ENCODE measurements around the gene FSD1L. TPM values are rescaled to one million over a fixed set of nuclear protein-coding genes. Genes with fewer than 3 reads are reported as not detected.

The FSD1L gene
- total RNA-seq, 4 donors from 2014 or later: 0.38 to 1.8 (median 1.2) TPM

DNA sequence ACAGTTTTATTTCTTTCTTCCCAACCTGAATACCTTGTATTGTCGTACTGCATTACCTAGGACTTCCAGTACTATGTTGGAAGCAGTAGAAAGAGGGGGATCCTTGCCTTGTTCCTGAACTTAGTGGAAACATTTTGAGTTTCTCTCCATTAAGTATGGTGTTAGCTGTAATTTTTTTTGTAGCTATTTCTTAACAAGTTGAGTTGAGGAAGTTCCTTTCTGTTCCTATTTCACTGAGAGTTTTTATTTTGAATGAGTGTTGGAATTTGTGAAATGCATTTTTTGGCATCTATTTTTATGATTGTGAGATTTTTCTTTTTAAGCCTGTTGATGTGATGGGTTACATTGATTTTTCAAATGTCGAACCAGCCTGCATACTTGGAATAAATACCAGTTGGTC, 49.0 kb downstream of the FSD1L start:
- WGBS, 2 donors: 79 to 88% methylated on average over 2 of the region's 2 CpGs

DNA sequence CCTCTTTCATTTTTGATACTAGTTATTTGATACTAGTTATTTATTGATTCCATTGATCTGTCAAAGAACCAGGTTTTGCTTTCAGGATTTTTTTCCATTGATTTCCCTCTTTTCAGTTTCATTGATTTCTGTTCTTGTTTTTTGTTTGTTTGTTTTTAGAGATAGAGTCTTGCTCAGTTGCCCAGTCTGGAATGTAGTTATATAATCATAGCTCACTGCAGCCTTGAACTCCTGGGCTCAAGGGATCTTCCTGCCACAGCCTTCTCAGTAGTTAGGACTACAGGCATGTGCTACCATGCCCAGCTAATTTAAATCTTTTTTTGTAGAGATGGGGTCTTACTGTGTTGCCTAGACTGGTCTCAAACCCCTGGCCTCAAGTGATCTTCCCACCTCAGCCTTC, 49.9 kb downstream of the FSD1L start:
- H3K4me1 ChIP-seq: no peaks in the 10 kb centered on the region
- H3K4me3 ChIP-seq: no peak overlapping the region
- H3K27ac ChIP-seq: no peak overlapping the region
- no peak for DNase-seq
- H3K27me3 ChIP-seq: no peaks in the 10 kb centered on the region
- TF ChIP-seq CTCF (IDR thresholded peaks at IDR 0.05) (no peak), POLR2A (IDR thresholded peaks at IDR 0.05) (no peak)
- intact Hi-C loops (cut with DNase I): no loop called here
- H3K36me3 ChIP-seq: no peaks in the 10 kb centered on the region
- no peaks in the 10 kb centered on the region for H3K9me3 ChIP-seq

More for the DNA sequence above, 49.0 kb downstream of the FSD1L start:
- H3K9me3 ChIP-seq: no peaks in the 10 kb centered on the region
- no peak for TF ChIP-seq POLR2A (IDR thresholded peaks at IDR 0.05)
- TF ChIP-seq CTCF (IDR thresholded peaks at IDR 0.05): no peak
- intact Hi-C loops (cut with DNase I): no loop called here
- no peak for DNase-seq
- H3K4me3 ChIP-seq: no peak overlapping the region
- no peak overlapping the region for H3K27ac ChIP-seq
- H3K27me3 ChIP-seq: no peaks in the 10 kb centered on the region
- no peaks in the 10 kb centered on the region for H3K36me3 ChIP-seq
- H3K4me1 ChIP-seq: no peaks in the 10 kb centered on the region

- no peak for TF ChIP-seq CTCF (IDR thresholded peaks at IDR 0.05)
- no peak for TF ChIP-seq POLR2A (IDR thresholded peaks at IDR 0.05)
- DNase-seq: no peak
- H3K9me3 ChIP-seq: no peaks in the 10 kb centered on the region
- H3K36me3 ChIP-seq: no peaks in the 10 kb centered on the region
- no peak overlapping the region for H3K27ac ChIP-seq
- no peak overlapping the region for H3K4me3 ChIP-seq
- no peaks in the 10 kb centered on the region for H3K27me3 ChIP-seq
- intact Hi-C loops (cut with DNase I): no loop called here
- H3K4me1 ChIP-seq: no peaks in the 10 kb centered on the region
- WGBS, 2 donors: 46 to 79% methylated on average over 2 of the region's 2 CpGs
These were observed 52.4 kb downstream of the FSD1L start for GRCh38 chr9:105500108-105500766.

GRCh38 chr9:105501414-105501813, 53.6 kb downstream of the FSD1L start:
- no peak for TF ChIP-seq POLR2A (IDR thresholded peaks at IDR 0.05)
- no peak for TF ChIP-seq CTCF (IDR thresholded peaks at IDR 0.05)
- no peaks in the 10 kb centered on the region for H3K9me3 ChIP-seq
- no peaks in the 10 kb centered on the region for H3K4me1 ChIP-seq
- H3K4me3 ChIP-seq: no peak overlapping the region
- intact Hi-C loops (cut with DNase I): no loop called here
- H3K27ac ChIP-seq: no peak overlapping the region
- DNase-seq: no peak
- H3K27me3 ChIP-seq: no peaks in the 10 kb centered on the region
- no peaks in the 10 kb centered on the region for H3K36me3 ChIP-seq
- 88 to 97% methylated on average over 4 of the region's 4 CpGs for WGBS, 2 donors

- no peak overlapping the region for H3K27ac ChIP-seq
- H3K9me3 ChIP-seq: no peaks in the 10 kb centered on the region
- WGBS, 2 donors: 68 to 93% methylated on average over 2 of the region's 2 CpGs
- intact Hi-C loops (cut with DNase I): no loop called here
- no peaks in the 10 kb centered on the region for H3K4me1 ChIP-seq
- no peak for DNase-seq
- no peaks in the 10 kb centered on the region for H3K27me3 ChIP-seq
- TF ChIP-seq POLR2A (IDR thresholded peaks at IDR 0.05) (no peak), CTCF (IDR thresholded peaks at IDR 0.05) (no peak)
- H3K4me3 ChIP-seq: no peak overlapping the region
- no peaks in the 10 kb centered on the region for H3K36me3 ChIP-seq
These were observed 54.4 kb downstream of the FSD1L start for GRCh38 chr9:105502276-105502675.

Measured in esophagus squamous epithelium (tissue), 5 donors.